Dermis blood vessel endothelial cell (primary cell): ENCODE results near the gene S100A6. TPM values are rescaled to one million over a fixed set of nuclear protein-coding genes. Genes with fewer than 3 reads are reported as not detected.
A peak's percentile ranks its signal among the peaks of the same experiment; 100 is the strongest.
"Not testable (repeated sequence)": the region's sequence is repeated elsewhere in the genome, so short reads cannot be mapped to it uniquely, and the experiment has no call there.

Experiments used
- DNase-seq: peaks from one replicate; pipeline ENCODE4 v3.0.0; 2010
- total RNA-seq: library from RNA; depleted of rRNA; stranded (reverse); fragments of >200 nt; gene quantifications from 2 replicates; pipeline ENCODE4 v1.2.3, GENCODE V29; 2014

S100A6 gene
- total RNA-seq, 1 donor from 2014 or later, result 342 TPM

DNA sequence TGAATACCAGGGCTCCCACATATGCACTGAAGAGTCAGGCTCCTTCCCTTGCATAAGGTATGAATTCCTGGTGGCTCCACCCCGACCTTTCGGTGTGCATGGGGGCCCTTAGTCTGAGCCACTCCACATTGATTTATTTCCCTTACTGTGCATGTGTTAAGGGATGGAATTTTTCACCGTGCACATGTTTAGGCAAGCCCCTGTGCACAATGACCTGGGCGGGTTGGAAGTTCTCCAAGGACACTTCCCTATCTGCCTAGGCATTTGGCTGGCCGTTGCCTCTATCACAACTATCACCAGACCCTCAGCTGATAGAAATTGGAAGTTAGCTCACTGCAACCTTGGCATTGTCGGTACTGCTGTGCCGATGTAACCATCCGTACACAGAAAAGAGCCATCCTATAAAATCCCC, 9.7 kb downstream of the S100A6 start:
- DNase-seq, result peak; percentile 28

GRCh38 chr1:153525088-153525728, 10.6 kb downstream of the S100A6 start:
- DNase-seq, result no peak

- not testable (repeated sequence) for DNase-seq
Measured at GRCh38 chr1:153522353-153523048, 13.3 kb downstream of the S100A6 start.

DNA sequence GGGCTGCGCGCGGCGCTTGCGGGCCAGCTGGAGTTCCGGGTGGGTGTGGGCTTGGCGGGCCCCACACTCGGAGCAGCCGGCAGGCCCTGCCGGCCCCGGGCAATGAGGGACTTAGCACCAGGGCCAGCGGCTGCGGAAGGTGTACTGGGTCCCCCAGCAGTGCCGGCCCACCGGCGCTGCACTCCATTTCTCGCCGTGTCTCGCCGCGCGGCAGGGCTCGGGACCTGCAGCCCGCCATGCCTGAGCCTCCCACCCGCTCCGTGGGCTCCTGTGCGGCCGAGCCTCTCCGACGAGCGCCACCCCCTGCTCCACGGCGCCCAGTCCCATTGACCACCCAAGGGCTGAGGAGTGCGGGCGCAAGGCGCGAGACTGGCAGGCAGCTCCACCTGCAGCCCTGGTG, 14.0 kb downstream of the S100A6 start:
- not testable (repeated sequence) for DNase-seq

GRCh38 chr1:153520818-153521476, 14.8 kb downstream of the S100A6 start:
- no peak for DNase-seq

DNA sequence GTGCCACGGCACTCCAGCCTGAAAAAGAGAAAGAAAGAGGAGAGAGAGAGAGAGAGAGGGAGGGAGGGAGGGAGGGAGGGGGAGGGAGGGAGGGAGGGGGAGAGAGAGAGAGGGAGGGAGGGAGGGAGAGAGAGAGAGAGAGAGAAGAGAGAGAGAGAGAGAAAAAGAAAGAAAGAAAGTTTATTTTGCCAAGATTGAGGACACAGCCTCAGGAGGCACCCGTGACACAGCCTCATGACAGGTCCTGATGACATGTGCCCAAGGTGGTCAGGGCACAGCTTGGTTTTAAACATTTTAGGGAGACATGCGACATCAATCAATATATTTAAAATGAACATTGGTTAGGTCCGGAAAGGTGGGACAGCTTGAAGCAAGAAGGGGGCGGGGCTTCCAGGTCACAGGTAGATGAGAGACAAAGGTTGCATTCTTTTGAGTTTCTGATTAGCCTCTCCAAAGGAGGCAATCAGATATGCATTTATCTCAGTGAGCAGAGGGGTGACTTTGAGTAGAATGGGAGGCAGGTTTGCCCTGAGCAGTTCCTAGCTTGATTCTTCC, 15.6 kb downstream of the S100A6 start:
- not testable (repeated sequence) for DNase-seq

DNA sequence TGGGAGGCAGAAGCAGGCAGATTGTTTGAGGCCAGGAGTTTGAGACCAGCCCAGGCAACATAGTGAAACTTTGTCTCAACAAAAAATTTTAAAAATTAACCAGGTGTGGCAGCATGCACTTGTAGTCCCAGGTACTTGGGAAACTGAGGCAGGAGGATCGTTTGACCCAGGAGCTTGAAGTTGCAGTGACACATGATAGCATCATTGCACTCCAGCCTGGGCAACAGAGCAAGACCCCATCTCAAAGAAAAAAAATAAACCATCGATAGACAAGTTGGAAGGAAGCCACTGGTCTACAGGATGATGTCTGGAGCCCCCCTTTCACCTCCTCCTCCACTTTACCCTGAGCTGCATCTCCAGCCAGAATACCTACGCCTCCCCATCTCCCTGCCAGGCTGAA, 16.5 kb downstream of the S100A6 start:
- DNase-seq, result no peak

- no peak for DNase-seq
Measured at GRCh38 chr1:153515504-153516394, 20.0 kb downstream of the S100A6 start.

DNA sequence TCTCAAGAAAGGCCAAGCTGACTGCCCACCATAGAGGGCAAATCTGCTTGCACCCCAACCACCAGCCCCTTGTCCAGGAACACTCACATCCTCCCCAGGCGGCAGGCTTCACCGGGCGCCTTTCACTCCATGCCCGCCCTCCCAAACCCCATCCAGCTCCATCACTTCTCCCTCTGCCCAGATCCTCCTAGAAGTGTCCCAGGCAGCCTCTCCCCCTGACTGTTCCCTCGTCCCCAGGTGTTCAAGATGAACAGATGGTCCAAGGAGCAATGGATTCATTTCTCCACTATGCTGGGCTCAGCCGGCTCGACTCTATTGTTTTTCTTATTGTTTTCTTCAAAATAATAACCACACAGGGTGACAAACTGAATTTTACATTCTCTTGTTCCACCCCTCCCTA, 22.1 kb downstream of the S100A6 start:
- DNase-seq, result no peak

DNA sequence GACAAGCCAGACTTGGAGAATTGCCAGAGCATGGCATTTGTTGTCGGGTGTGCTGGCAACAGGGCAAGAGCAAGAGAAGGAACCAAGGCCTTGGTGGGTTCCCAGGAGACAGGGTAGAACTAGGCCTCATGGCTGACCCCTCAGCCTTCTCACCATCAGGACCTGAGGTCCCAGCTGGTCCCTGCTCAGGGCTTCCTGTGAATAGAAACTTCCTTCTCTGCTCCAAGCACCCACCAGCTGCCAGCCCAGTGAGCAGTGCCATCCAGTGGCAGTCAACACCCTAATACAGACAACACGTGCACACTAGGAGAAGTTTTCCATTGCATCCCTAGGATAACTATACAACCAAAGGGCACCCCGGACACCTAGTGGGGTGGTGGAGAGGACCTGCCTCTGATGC, 22.8 kb downstream of the S100A6 start:
- DNase-seq, result no peak

GRCh38 chr1:153510984-153511410, 24.8 kb downstream of the S100A6 start:
- peak; percentile 89 for DNase-seq

DNA sequence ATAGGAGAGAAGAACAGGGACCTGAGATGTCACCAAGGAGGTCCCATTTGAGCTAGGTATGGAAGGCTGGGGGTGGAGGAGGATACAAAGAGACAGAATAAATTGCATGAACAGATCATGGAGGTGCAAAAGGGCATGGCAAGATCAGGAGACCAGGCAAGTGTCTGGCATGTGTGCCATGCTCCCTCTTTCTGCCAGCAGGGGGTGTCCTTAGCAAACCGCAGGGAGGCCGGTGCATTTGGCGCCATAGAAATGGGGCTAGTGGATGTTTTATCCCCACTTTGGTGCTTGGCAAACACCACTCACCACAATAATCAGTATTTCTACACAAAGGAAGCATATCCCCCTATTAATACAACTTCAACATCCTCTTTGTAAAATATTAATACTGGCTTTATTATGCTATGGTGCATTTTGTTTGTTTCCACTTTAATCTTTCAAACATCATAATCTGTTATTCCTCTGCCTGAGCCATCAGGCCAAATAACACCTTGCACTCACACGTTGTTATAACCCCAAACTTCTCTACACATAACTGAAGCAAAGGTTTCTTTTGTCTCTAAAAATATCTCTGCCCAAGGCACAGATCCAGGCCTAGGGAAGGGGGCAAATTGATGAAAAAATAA, 25.9 kb downstream of the S100A6 start:
- peak; percentile 70 for DNase-seq

GRCh38 chr1:153509036-153509435, 26.8 kb downstream of the S100A6 start:
- no peak for DNase-seq

- no peak for DNase-seq
Measured at GRCh38 chr1:153507926-153508583, 27.7 kb downstream of the S100A6 start.

DNA sequence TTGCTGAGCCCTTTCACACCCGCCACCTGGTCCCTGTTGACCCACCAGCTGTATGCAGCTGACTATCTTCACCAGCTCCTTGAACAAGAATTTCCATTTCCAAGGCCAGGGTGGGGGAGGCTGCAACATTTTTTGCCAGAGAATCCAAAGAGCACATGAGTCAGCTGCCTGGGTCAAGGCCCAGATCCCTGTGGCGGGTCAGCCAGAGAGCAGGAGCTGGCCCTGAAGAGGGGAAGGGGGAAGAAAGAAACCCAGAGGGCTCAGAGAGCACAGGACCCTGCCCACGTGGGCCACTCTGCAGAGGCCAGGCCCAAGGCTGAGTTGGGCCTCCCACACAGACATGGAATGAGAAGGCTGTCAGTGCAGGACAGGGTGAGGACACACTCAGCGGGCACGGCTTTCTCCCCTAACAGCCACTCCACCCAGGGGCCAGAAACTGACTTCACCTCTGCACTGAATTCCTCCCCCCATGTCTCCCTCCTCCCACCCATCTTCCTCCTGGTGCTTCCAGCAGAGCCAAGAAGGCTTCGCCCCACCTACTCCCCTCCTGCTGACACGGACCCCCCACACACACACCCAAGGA, 28.9 kb downstream of the S100A6 start:
- no peak for DNase-seq

DNA sequence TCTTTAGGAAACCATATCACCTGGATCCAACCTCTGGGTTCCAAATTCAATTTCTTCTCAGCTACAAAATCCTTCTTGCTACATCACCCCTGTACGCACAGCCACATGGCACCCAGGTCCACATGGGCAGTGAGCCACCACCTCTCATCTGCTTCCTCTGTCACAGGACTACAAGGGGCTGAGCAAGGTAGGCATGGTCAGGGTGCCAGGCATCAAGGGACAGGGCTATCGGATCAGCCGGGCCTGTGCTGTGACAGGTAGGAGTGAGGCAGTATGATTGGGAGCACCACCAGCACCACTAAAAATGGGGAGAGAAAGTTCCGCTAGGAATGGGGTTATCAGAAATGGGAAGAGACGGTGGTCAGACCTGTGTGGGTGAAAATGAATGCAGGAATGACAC, 29.4 kb downstream of the S100A6 start:
- DNase-seq, result no peak

- DNase-seq, result no peak
Measured at GRCh38 chr1:153505576-153505975, 30.2 kb downstream of the S100A6 start.

- DNase-seq, result no peak
Measured at GRCh38 chr1:153503766-153504165, 32.0 kb downstream of the S100A6 start.

DNA sequence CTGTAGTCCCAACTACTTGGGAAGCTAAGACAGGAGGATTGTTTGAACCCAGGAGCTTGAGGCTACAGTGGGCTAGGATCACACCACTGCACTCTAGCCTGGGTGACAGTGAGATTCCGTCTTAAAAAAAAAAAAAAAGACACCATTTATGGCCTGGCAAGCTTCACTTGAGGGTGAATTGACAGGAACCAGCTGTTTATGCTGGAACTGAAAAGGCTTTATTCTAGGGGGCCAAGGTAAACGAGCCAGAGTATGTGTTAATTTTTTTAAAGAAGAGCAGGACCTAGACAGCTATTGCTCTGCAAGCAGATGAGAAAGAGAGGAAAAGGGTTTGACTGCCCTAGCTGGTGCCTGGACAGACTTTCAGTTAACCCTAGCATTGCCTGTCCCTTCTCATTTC, 37.0 kb downstream of the S100A6 start:
- no peak for DNase-seq

DNA sequence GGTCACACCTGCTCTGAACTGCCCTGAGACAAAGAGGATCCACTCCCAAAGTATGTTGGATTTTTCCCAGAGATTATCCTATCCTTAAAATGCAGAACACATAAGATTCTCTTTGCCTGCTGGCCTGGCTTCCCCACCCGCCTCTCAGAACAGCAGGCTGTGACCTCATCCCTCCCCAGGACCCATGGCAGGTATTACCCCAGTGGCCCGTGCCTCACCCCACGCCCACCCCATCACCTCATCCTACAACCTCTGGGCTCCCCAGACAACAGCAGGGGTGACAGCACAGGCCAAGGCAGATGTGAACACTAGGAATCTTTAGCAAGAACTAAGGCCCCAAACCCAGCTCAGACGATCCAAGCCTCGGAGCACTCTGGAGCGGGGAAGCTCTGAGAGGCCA, 40.3 kb downstream of the S100A6 start:
- DNase-seq, result no peak

- DNase-seq, result peak; percentile 76
Measured at GRCh38 chr1:153494976-153495535, 40.7 kb downstream of the S100A6 start.
